HepG2 (cell line): ENCODE data around the gene LAPTM4A. TPM values are rescaled to one million over a fixed set of nuclear protein-coding genes. Genes with fewer than 3 reads are reported as not detected.

ENCODE experiments used
- BHLHE40 ChIP-seq: IDR thresholded peaks from 2 replicates; pipeline ENCODE4 v1.6.1; 2011; ENCODE audit warnings: low read length, improper control_type of control experiment
- KDM4B ChIP-seq: sonication (generic); formaldehyde crosslinking; IDR thresholded peaks from 2 replicates; pipeline ENCODE4 v1.4.0; 2020; ENCODE audit warnings: missing genetic modification reagents
- KLF13 ChIP-seq: sonication (generic); formaldehyde crosslinking; IDR thresholded peaks from 2 replicates; pipeline ENCODE4 v1.4.0; 2020; ENCODE audit warnings: mild to moderate bottlenecking, missing genetic modification reagents
- NAIF1 ChIP-seq: sonication (generic); formaldehyde crosslinking; IDR thresholded peaks from 2 replicates; pipeline ENCODE4 v1.5.0; 2020; ENCODE audit warnings: mild to moderate bottlenecking, missing genetic modification reagents, borderline replicate concordance
- ZFP90 ChIP-seq: sonication (generic); formaldehyde crosslinking; IDR thresholded peaks from 2 replicates; pipeline ENCODE4 v1.8.0; 2022; ENCODE audit warnings: missing genetic modification reagents, mild to moderate bottlenecking, inconsistent platforms, borderline replicate concordance
- ZNF34 ChIP-seq: sonication (generic); formaldehyde crosslinking; IDR thresholded peaks from 2 replicates; pipeline ENCODE4 v1.4.0; 2020; ENCODE audit warnings: mild to moderate bottlenecking, missing genetic modification reagents, borderline replicate concordance
- ZNF343 ChIP-seq: sonication (generic); formaldehyde crosslinking; IDR thresholded peaks from 2 replicates; pipeline ENCODE4 v1.4.0; 2020; ENCODE audit warnings: mild to moderate bottlenecking, missing genetic modification reagents
- ZNF589 ChIP-seq: sonication (generic); formaldehyde crosslinking; conservative IDR thresholded peaks from 2 replicates; pipeline ENCODE4 v1.8.0; 2022; ENCODE audit warnings: mild to moderate bottlenecking, moderate library complexity, missing genetic modification reagents
- ZNF616 ChIP-seq: sonication (generic); formaldehyde crosslinking; IDR thresholded peaks from 2 replicates; pipeline ENCODE4 v1.5.0; 2020; ENCODE audit warnings: low read depth, mild to moderate bottlenecking, missing genetic modification reagents
- ZNF629 ChIP-seq: sonication (generic); formaldehyde crosslinking; conservative IDR thresholded peaks from 2 replicates; pipeline ENCODE4 v1.5.0; 2020; ENCODE audit warnings: missing genetic modification reagents
- ZNF674 ChIP-seq: sonication (generic); formaldehyde crosslinking; IDR thresholded peaks from 2 replicates; pipeline ENCODE4 v1.5.0; 2020; ENCODE audit warnings: low read depth, mild to moderate bottlenecking, missing genetic modification reagents
- ZNF879 ChIP-seq: sonication (generic); formaldehyde crosslinking; IDR thresholded peaks from 2 replicates; pipeline ENCODE4 v1.8.1; 2023; ENCODE audit warnings: missing genetic modification reagents
- polyA plus RNA-seq, 8 experiments: library from polyadenylated mRNA; depleted of rRNA in 3 of 8; stranded (reverse) in 7 of 8; unstranded in 1 of 8; fragments of >200 nt; fragmentation: Illumina TruSeq in 4 of 8; extraction: Trizol in 4 of 8; gene quantifications; 2 replicates each; pipeline versions ENCODE4 v1.2.1 to v1.2.3, GENCODE V29; 2011 to 2016; ENCODE audit warnings: low read depth in 4 of 8, missing spikeins in 1 of 8, mixed read lengths in 1 of 8; ENCODE audit not compliant: insufficient read depth in 1 of 8
- total RNA-seq, 5 experiments: library from RNA; depleted of rRNA; stranded (reverse); fragments of >200 nt; fragmentation: Illumina TruSeq; extraction: Trizol; gene quantifications; 2 replicates each; pipeline ENCODE4 v1.2.3, GENCODE V29; 2016; ENCODE audit warnings: low read depth in 1 of 5
- TF ChIP-seq, protein P1 (sequence below): sonication (generic); formaldehyde crosslinking; IDR thresholded peaks from 2 replicates; pipeline ENCODE4 v1.4.0; 2020; ENCODE audit warnings: missing genetic modification reagents, borderline replicate concordance
- TF ChIP-seq, protein P2 (sequence below): sonication (generic); formaldehyde crosslinking; IDR thresholded peaks from 2 replicates; pipeline ENCODE4 v1.5.1; 2020; ENCODE audit warnings: missing genetic modification reagents, mild to moderate bottlenecking, borderline replicate concordance
- TF ChIP-seq, protein P3 (sequence below): sonication (generic); formaldehyde crosslinking; IDR thresholded peaks from 2 replicates; pipeline ENCODE4; 2020; ENCODE audit warnings: missing genetic modification reagents, mild to moderate bottlenecking, borderline replicate concordance
- TF ChIP-seq, protein P4 (sequence below): IDR thresholded peaks from 2 replicates; pipeline ENCODE4 v1.6.1; 2016; ENCODE audit warnings: mild to moderate bottlenecking
- TF ChIP-seq, protein P5 (sequence below): sonication (generic); formaldehyde crosslinking; IDR thresholded peaks from 2 replicates; pipeline ENCODE4 v1.4.0; 2020; ENCODE audit warnings: mild to moderate bottlenecking, missing genetic modification reagents

Gene LAPTM4A
- total and polyA plus RNA-seq, 2 of the 13 experiments (the other 11 are each of a cell fraction or from before 2014, with no cell fraction given) = 116 to 558 TPM

- TF ChIP-seq, protein P1, sequence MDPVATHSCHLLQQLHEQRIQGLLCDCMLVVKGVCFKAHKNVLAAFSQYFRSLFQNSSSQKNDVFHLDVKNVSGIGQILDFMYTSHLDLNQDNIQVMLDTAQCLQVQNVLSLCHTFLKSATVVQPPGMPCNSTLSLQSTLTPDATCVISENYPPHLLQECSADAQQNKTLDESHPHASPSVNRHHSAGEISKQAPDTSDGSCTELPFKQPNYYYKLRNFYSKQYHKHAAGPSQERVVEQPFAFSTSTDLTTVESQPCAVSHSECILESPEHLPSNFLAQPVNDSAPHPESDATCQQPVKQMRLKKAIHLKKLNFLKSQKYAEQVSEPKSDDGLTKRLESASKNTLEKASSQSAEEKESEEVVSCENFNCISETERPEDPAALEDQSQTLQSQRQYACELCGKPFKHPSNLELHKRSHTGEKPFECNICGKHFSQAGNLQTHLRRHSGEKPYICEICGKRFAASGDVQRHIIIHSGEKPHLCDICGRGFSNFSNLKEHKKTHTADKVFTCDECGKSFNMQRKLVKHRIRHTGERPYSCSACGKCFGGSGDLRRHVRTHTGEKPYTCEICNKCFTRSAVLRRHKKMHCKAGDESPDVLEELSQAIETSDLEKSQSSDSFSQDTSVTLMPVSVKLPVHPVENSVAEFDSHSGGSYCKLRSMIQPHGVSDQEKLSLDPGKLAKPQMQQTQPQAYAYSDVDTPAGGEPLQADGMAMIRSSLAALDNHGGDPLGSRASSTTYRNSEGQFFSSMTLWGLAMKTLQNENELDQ = no peak
- TF ChIP-seq KLF13 (CRISPR knock-in tag) = 0 out of 2 replicates have a peak, but pooled peaks have one; percentile 42
- no peak for TF ChIP-seq ZNF616 (CRISPR knock-in tag)
- TF ChIP-seq, protein P2, sequence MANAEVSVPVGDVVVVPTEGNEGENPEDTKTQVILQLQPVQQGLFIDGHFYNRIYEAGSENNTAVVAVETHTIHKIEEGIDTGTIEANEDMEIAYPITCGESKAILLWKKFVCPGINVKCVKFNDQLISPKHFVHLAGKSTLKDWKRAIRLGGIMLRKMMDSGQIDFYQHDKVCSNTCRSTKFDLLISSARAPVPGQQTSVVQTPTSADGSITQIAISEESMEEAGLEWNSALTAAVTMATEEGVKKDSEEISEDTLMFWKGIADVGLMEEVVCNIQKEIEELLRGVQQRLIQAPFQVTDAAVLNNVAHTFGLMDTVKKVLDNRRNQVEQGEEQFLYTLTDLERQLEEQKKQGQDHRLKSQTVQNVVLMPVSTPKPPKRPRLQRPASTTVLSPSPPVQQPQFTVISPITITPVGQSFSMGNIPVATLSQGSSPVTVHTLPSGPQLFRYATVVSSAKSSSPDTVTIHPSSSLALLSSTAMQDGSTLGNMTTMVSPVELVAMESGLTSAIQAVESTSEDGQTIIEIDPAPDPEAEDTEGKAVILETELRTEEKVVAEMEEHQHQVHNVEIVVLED (CRISPR knock-in tag) = peak; percentile 34; the same call in 1 of the 2 replicates
- TF ChIP-seq ZNF629 (CRISPR knock-in tag) = no peak; the same call in 1 of the 2 replicates
- no peak for TF ChIP-seq ZFP90
- TF ChIP-seq NAIF1 (CRISPR knock-in tag) = no peak
- TF ChIP-seq ZNF879 (CRISPR knock-in tag) = no peak
- no peak for TF ChIP-seq BHLHE40
- no peak for TF ChIP-seq ZNF589
- TF ChIP-seq ZNF674 (CRISPR knock-in tag) = no peak
- TF ChIP-seq, protein P3, sequence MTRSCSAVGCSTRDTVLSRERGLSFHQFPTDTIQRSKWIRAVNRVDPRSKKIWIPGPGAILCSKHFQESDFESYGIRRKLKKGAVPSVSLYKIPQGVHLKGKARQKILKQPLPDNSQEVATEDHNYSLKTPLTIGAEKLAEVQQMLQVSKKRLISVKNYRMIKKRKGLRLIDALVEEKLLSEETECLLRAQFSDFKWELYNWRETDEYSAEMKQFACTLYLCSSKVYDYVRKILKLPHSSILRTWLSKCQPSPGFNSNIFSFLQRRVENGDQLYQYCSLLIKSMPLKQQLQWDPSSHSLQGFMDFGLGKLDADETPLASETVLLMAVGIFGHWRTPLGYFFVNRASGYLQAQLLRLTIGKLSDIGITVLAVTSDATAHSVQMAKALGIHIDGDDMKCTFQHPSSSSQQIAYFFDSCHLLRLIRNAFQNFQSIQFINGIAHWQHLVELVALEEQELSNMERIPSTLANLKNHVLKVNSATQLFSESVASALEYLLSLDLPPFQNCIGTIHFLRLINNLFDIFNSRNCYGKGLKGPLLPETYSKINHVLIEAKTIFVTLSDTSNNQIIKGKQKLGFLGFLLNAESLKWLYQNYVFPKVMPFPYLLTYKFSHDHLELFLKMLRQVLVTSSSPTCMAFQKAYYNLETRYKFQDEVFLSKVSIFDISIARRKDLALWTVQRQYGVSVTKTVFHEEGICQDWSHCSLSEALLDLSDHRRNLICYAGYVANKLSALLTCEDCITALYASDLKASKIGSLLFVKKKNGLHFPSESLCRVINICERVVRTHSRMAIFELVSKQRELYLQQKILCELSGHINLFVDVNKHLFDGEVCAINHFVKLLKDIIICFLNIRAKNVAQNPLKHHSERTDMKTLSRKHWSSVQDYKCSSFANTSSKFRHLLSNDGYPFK = no peak; the same call in 1 of the 2 replicates
- TF ChIP-seq, protein P4, sequence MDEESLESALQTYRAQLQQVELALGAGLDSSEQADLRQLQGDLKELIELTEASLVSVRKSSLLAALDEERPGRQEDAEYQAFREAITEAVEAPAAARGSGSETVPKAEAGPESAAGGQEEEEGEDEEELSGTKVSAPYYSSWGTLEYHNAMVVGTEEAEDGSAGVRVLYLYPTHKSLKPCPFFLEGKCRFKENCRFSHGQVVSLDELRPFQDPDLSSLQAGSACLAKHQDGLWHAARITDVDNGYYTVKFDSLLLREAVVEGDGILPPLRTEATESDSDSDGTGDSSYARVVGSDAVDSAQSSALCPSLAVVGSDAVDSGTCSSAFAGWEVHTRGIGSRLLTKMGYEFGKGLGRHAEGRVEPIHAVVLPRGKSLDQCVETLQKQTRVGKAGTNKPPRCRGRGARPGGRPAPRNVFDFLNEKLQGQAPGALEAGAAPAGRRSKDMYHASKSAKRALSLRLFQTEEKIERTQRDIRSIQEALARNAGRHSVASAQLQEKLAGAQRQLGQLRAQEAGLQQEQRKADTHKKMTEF (CRISPR knock-in tag) = peak; percentile 93
- TF ChIP-seq ZNF34 (CRISPR knock-in tag) = 0 out of 2 replicates have a peak, but pooled peaks have one; percentile 44
- 0 out of 2 replicates have a peak, but pooled peaks have one; percentile 67 for TF ChIP-seq ZNF343 (CRISPR knock-in tag)
- TF ChIP-seq KDM4B (CRISPR knock-in tag) = 0 out of 2 replicates have a peak, but pooled peaks have one; percentile 60
- TF ChIP-seq, protein P5, sequence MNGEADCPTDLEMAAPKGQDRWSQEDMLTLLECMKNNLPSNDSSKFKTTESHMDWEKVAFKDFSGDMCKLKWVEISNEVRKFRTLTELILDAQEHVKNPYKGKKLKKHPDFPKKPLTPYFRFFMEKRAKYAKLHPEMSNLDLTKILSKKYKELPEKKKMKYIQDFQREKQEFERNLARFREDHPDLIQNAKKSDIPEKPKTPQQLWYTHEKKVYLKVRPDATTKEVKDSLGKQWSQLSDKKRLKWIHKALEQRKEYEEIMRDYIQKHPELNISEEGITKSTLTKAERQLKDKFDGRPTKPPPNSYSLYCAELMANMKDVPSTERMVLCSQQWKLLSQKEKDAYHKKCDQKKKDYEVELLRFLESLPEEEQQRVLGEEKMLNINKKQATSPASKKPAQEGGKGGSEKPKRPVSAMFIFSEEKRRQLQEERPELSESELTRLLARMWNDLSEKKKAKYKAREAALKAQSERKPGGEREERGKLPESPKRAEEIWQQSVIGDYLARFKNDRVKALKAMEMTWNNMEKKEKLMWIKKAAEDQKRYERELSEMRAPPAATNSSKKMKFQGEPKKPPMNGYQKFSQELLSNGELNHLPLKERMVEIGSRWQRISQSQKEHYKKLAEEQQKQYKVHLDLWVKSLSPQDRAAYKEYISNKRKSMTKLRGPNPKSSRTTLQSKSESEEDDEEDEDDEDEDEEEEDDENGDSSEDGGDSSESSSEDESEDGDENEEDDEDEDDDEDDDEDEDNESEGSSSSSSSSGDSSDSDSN (CRISPR knock-in tag) = peak; percentile 59
Observed at GRCh38 chr2:20093263-20094141, 42.1 kb upstream of the LAPTM4A start (continued).
